IPS DF 4.7 (cell line): ENCODE measurements around the gene CKMT2.

Source experiments
- DNase-seq: peaks from one replicate; pipeline ENCODE4 v3.0.0-alpha.2; 2013; ENCODE audit warnings: low spot score; ENCODE audit errors: extremely low read depth

The CKMT2 gene

DNA sequence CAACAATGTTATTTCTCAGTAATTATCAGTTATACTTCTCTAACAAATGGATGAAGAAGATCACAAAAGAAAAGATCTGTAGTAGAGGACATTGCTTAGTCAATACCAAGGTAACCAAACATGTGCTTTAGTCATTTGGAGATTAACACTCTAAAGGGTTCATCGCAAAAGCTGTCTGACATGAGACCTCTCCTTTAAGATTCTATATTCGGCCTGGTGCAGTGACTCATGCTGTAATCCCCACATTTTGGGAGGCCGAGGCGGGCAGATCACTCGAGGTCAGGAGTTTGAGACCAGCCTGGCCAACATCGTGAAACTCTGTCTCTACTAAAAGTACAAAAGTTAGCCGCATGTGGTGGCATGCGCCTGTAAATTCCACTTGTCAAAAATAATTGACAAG lies 18.3 kb upstream of the CKMT2 start:
- no peak for DNase-seq

- no peak for DNase-seq
These were observed 17.0 kb upstream of the CKMT2 start for GRCh38 chr5:81216152-81216551.

- DNase-seq: no peak
These were observed 13.7 kb upstream of the CKMT2 start for GRCh38 chr5:81219389-81219788.

DNA sequence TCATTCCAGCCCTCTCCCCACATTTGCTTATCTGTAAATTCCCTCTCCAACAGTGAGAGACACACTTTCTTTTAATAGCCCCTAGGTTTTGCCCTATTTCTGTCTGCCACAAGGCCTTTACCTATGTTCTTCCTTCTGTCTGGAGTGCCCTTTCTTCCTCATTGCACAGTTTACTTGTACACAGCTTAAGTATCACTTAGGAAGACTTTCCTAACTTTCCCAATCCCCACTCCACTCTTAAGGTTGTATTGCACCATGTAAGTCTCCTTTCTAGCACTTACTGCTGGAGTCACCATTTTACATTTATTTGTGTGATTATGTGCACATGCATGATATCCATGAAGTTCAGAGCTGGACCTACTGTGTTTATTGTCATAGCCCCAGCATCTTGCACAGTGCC lies 10.8 kb upstream of the CKMT2 start:
- no peak for DNase-seq

- no peak for DNase-seq
These were observed 7.7 kb upstream of the CKMT2 start for GRCh38 chr5:81225463-81225862.

DNA sequence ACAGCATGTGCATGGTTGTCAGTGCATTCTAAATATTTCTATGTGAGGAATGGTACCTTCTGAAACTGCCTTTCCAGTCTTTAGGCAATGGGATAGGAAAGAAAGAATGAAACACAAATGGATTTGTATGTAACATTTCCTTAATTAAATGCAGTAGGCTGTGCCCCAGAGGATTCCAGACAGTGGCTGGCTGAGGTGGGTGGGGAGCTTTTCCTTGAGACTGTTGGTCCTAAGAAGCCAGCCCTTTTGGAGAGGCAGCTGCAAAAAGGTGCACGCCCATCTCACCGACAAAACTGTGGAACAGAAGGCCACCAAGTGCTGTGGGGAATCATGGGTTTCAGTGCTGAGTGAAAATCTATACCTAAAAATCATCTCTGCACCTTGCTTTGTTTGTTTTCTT lies 6.8 kb upstream of the CKMT2 start:
- no peak for DNase-seq

DNA sequence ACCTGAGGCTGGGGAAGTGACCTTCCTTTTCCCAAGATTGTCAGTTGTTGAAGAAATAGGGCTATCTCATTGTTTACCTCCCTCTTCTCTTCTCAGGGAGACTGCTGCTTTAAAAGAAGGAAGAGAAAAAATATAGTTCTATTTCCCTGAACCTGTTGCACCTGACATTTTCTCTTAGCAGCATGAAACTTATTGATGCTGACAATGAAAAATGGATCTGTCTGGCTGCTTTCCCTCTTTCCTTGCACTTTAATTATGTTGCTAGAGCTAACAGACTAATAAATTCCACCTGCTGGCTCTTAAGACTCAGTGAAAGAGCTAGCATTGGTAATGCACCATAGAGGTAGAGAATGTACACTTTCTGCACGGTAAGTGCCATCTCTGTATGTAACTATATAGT lies 6.2 kb upstream of the CKMT2 start:
- DNase-seq: no peak

DNA sequence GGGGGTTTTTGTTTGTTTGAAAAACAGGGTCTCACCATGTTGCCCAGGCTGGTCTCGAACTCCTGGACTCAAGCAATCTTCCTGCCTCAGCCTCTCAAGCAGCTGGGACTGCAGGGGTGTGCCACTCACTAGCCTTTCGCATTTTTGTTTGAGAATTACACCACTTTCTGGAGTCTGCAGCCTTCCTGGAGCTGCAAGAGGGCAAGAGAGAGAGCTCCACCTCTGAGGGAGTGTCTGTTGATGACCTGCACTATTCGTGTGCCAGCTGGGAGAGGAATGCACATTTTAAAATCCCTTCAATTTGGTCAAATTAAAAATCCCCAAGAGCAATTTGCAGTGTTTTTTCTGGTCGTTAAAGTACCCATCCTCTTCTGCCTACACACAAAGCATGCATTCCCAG lies 5.0 kb upstream of the CKMT2 start:
- no peak for DNase-seq

DNA sequence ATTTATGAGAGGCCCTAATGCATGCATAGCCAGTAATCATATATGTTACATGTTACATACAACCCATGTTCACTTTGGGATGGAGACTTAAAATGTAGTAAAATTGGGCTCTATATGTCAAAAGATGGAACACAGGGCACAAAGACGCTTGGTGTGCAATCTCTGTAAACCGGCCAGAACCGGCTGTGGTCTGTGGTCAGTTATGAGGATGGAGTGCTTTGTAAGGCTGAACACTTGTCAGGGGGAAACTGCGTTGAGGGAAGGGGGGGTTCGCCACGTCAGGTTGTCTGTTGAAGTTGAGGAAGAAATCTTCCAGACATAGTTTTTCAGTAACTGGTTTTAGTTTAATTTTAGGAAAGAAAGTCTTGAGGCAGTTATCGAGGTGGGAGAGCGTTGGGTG lies 2.7 kb upstream of the CKMT2 start:
- no peak for DNase-seq

- no peak for DNase-seq
These were observed 550 bp upstream of the CKMT2 start for GRCh38 chr5:81232464-81233079.

DNA sequence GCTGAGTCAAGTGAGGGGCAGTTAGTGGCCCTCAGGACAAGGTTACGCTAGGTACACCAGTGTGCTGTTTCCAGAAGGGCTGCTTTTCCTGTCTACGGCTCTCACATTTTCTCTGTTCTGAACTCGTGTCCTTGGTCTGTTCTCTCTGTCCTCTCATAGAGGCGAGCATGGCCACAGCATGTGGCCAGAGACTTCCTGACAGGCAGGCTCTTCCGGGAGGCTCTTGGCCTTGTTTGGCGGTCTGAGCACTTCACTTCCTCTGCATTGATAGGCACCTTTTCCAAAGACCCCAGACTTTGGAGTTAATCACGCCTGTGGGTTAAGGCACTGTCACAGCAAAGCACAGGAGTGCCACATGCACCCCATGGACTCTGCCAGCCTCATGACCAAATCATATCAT lies 1.2 kb downstream of the CKMT2 start:
- DNase-seq: no peak

DNA sequence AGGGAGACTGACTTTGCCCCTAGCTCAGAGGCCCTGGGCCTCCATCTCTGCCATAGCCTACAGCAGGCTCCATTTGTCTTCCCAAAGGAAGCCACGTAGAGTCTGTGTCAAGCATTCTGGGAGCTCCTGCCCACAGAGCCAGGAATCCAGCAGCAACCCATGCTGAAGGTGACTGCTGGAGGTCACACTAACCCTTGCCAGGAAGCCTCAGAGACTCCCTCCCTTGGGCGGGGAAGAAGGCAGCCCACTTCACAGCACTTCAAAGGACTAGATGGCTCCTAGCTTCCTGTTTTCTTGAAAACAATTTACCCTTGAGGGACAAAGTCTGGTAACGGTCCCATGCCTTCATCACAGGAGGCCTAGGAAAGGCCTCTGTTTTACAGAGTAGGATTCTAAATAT lies 1.7 kb downstream of the CKMT2 start:
- no peak for DNase-seq

DNA sequence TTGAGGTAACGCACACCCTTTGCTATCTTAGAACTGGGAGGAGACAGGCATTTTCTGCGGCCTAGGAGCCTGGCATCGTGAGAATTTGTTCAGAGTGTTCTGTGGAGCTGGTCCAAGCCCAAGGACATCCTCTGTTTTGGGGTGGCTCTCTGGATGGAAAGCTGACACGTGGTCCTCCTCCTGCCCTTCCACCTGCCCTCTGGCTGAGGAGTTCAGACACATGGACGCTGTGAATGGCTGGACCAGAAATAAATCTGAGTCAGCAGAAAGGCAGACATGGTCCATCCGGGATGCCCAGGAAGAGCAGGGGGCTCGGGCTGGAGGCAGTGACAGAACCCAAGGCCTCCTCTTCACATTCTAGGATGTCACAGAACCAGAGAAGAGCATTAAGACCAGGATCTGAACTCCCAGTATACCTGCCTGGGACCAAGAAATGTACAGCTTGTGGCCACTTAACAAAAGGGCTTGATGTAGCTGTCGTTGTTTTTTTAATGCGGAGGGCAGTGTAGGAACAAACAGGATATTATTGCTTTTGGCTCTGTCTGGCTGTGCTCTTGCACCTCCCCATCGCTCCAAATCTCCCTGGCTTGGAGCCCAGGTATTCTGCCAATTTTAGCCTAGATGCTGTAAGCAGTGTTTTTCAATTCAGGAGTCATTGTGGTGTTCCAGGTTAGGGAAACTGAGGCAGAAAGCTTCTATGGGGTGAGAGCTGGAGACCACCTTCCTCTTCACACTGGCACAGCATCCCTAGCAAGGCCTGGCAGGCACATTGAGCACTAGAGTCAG lies 2.4 kb downstream of the CKMT2 start:
- no peak for DNase-seq

DNA sequence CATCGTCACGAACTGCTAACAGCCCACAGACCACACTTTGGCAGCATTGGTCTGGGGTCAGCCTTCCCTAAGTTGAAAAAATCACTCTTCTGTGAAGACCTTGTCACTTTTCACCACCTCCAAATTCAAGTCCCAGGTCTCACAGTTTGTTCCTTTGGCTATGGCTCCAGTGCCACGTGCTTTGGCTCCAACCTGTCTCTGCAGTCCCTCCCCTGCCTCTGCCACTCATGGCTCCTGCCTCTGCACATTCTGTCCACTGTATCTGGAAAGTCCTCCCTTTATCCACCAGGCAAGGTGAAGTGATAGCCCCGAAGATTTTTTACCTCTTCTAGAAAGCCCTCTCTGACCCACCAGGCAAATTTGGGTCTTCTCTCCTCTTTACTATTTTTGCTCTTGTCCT lies 5.3 kb downstream of the CKMT2 start:
- DNase-seq: no peak

GRCh38 chr5:81239613-81240012 lies 6.5 kb downstream of the CKMT2 start:
- DNase-seq: no peak

GRCh38 chr5:81241001-81241400 lies 7.9 kb downstream of the CKMT2 start:
- no peak for DNase-seq

- no peak for DNase-seq
These were observed 9.0 kb downstream of the CKMT2 start for GRCh38 chr5:81241961-81242648.

GRCh38 chr5:81242906-81243436 lies 9.8 kb downstream of the CKMT2 start:
- no peak for DNase-seq

DNA sequence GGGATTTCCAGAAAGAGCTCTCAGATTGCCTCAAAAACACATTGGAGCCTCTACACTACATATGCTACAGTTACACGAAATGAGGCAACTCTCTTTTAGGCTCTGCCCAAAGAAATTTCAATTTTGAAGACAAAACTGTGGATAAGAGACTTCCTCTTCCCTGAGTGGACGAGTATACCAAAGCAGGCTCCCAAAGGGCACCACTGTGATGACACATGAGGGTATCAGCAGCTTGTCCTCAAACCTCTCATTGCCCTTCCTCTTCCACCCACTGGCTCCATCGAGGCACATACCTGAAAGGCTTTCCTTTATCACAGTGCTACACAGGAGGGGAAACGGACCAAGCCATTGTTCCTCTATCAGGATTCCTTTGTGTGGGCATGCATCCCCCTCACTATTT lies 11.3 kb downstream of the CKMT2 start:
- DNase-seq: no peak

DNA sequence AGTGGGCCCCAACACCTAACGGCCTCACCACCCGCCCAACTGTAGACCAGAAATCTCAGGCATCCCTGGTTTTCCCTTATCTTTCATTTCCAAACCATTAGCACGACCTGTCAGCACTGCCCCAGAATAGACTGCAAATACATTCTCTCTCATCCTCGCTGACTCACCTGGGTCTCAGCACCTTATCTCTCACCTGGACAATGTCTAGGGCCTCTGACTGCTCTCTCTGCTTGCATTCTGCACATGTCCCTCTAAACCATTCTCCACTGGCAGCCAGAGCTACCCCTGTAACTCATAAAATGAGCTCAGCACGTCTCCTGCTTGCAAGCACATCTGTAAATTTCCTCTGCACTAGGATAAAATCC lies 12.7 kb downstream of the CKMT2 start:
- DNase-seq: no peak

DNA sequence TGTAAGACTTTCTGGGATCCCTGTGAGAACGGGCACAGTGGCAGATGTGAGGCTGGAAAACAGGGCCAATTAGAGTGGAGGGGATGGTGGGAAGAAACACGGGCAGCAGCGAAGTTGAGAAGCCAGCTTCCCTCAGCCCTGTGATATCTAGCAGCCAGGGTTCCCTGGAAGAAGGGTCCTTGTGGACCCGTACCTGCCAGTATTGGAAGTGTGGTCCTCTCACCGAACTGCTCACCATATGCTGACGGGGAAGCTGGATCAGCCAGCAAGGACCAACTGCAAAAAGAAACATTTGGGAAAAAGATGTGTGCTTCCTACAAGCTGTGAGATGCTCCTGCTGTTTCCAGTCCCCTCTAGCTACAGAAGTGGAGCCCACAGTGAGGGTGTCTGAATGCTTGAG lies 13.6 kb downstream of the CKMT2 start:
- DNase-seq: no peak

DNA sequence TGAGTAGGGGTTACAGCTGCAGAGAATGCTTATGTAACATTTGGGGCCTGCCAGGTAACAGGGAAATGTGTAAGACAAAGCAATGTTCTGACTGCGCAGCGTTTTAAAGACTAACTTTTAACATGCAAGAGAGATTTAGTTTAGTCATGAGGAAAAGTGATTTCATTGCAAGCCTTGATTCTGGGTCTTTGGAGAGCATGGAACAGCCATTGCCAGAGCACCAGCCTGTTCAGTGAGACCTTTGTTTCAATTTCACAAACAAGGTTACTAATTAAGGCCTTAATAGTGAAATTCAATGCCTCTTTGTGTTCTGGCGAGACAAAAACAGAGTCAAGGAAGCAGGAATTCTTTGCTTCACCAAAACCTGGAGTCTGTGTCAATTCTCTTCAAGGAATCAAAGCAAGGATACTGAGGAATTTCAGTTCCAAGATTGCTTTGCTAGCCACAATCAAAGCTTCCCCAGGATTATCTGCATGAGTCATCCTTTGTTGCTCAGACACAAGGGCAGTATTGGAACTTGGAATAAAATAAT lies 14.4 kb downstream of the CKMT2 start:
- DNase-seq: no peak
